ENCODE data around the gene OLFML3. TPM values are rescaled to one million over a fixed set of nuclear protein-coding genes. Genes with fewer than 3 reads are reported as not detected.

Gene OLFML3
- total and polyA plus RNA-seq, 2 of the 8 experiments (the other 6 are each of a cell fraction or from before 2014, with no cell fraction given): 56.0 to 72.3 TPM

DNA sequence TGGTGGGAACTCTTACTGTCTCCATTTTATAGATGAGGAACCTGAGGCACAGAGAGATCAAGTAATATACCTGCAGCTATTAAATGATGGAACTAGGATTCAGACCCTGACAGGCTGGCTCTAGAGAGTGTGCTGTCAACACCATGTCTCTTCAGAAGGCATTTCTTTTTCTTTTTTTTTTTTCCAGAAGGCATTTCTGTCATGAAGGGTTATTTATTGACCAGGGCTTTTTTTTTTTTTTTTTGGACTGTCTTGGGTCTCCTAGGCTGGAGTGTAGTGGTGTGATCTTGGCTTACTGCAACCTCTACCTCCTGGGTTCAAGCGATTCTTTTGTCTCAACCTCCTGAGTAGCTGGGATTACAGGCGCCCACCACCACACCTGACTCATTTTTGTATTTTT lies 27.6 kb upstream of the OLFML3 start:
- Histone ChIP-seq H3K79me1 (ENCODE audit: low read depth, low read length) (no peaks in the 10 kb centered on the region), H3K27me3 (replicated peaks in 1 of 4; ENCODE audit: control insufficient read depth in 3 of 4, extremely low read depth in 1 of 4, insufficient read depth in 3 of 4, low read length in 3 of 4) (no peaks in the 10 kb centered on the region), H2AFZ (ENCODE audit: low read length) (no peak overlapping the region), H3K23me2 (ENCODE audit: low read depth, low read length) (no peaks in the 10 kb centered on the region), H3K4me3 (ENCODE audit: extremely low read depth in 1 of 4, insufficient read depth in 2 of 4, low read depth in 3 of 4, low read length in 4 of 4) (no peak overlapping the region), H3K9me3 (ENCODE audit: insufficient read depth in 2 of 2, low read depth in 1 of 2, low read length in 1 of 2) (no peaks in the 10 kb centered on the region), H3K18ac (ENCODE audit: extremely low read depth, low read length) (no peak overlapping the region), H3K9ac (replicated peaks in 1 of 4; ENCODE audit: extremely low read depth in 1 of 4, low read depth in 3 of 4, low read length in 3 of 4) (no peak overlapping the region), H2AK5ac (ENCODE audit: low read depth, low read length) (no peak overlapping the region), H3K4ac (replicated peaks; ENCODE audit: insufficient read length, low read depth, low read length) (no peak overlapping the region), H2BK120ac (replicated peaks; ENCODE audit: low read depth, low read length) (no peak overlapping the region), H2BK20ac (ENCODE audit: low read length) (no peak overlapping the region), H4K5ac (ENCODE audit: insufficient read length, low read depth, low read length) (no peak overlapping the region), H2BK5ac (ENCODE audit: low read depth, low read length) (no peak overlapping the region), H3K79me2 (ENCODE audit: control insufficient read depth in 1 of 2, insufficient read depth in 2 of 2, low read length in 2 of 2) (peaks cover 0 to 12% of the 10 kb centered on the region in 2 experiments; a peak in 1 of 4 replicates), H3K27ac (ENCODE audit: low read depth, low read length) (no peak overlapping the region), H4K20me1 (replicated peaks in 1 of 2; ENCODE audit: control insufficient read depth in 1 of 2, insufficient read depth in 2 of 2, low read length in 2 of 2) (no peaks in the 10 kb centered on the region), H4K8ac (ENCODE audit: extremely low read depth, insufficient read depth, low read length) (no peak overlapping the region), H3K14ac (ENCODE audit: insufficient read length) (no peak overlapping the region), H3K4me2 (ENCODE audit: insufficient read depth in 1 of 2, low read depth in 2 of 2, low read length in 2 of 2) (no peak overlapping the region), H4K91ac (replicated peaks; ENCODE audit: insufficient read length, low read length) (no peak overlapping the region), H3K56ac (replicated peaks; ENCODE audit: insufficient read length, low read depth, low read length) (no peak overlapping the region), H3K36me3 (ENCODE audit: control insufficient read depth in 2 of 4, insufficient read depth in 4 of 4, low read length in 3 of 4) (peaks cover 0 to 13% (median 4%) of the 10 kb centered on the region in 4 experiments; a peak in 5 of 8 replicates), H2BK12ac (ENCODE audit: low read depth, low read length) (no peak overlapping the region), H3K4me1 (replicated peaks in 1 of 4; ENCODE audit: control insufficient read depth in 3 of 4, insufficient read depth in 4 of 4, low read length in 3 of 4) (no peaks in the 10 kb centered on the region), H2BK15ac (ENCODE audit: low read length) (no peak overlapping the region), H3K23ac (ENCODE audit: insufficient read length) (no peak overlapping the region)
- ChIA-PET POLR2A (ENCODE audit: partially characterized antibody) (interaction anchor here (0.6 to 1.5 kb wide), 2 partner anchors 13 to 14 kb away, joined by 4 read pairs; no protein-coding TSS in a partner anchor), CTCF (ENCODE audit: partially characterized antibody) (interaction anchor here (0.6 to 9.3 kb wide), 5 partner anchors 11 to 83 kb away, joined by 3 to 31 read pairs (median 3); no protein-coding TSS in a partner anchor)
- no peak for FAIRE-seq
- DNase-seq (ENCODE audit: low read depth in 1 of 2, low spot score in 2 of 2): no peak
- 83% methylated on average over 2 of the region's 2 CpGs; no CpG with 5 or more reads in 1 of the 2 experiments for WGBS, 2 experiments (ENCODE audit: extremely low coverage in 1 of 2, insufficient coverage in 1 of 2, insufficient read length in 1 of 2, insufficient replicate concordance in 2 of 2, low coverage in 1 of 2, low lambda C conversion rate in 2 of 2, missing lambda C conversion rate in 1 of 2)
- TF ChIP-seq RAD21 (IDR thresholded peaks at IDR 0.05 in 1 of 2, conservative IDR thresholded peaks at IDR 0.05 in 1 of 2; ENCODE audit: low read depth in 2 of 2, low read length in 2 of 2): no peak

Data from H1 (cell line).